Amniotic epithelial cell (primary cell): ENCODE measurements around the gene EFNA2.
A peak's percentile ranks its signal among the peaks of the same experiment; 100 is the strongest.

ENCODE experiments used
- DNase-seq: peaks from one replicate; pipeline ENCODE4 v3.0.0-alpha.2; 2010; ENCODE audit warnings: low read depth

Gene EFNA2

DNA sequence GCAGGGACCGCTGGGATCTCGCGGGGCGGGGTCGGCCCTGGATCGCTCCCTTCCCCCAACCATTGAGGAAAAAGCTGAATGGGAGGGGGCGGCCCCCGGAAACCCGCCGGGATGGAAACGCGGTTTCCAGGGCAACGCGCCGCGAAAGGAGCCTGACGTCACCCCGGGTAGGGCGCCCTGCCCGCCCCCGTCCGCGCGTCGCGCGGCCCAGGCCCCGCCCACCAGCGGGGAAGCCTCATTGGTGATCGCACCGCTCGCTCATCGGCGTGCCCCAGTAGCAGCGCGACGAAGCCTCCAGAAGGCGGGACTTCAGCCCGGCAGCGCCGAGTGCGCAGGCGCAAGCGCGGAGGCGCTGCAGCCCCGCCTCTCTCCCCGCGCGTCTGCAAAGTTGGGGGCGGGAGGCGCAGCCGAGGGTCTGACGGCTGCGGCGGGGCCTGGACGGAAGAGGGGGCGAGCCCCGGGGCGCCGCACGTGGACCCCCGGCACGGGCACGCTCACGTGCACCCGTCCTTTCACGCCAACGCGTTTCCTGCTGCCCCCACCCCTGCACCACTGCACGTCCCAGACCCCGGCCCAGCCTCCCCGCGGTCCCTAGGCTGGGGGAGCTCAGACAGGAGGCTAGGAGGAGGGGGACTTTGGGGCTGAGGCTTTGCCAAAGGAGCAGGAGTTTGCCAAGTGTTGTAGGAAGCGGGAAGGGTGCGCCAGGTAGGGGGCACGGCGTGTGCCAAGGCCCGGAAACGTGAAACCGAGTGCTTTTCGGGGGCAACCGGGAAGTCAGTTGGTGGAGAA, 24.7 kb upstream of the EFNA2 start:
- peak; percentile 92 for DNase-seq

DNA sequence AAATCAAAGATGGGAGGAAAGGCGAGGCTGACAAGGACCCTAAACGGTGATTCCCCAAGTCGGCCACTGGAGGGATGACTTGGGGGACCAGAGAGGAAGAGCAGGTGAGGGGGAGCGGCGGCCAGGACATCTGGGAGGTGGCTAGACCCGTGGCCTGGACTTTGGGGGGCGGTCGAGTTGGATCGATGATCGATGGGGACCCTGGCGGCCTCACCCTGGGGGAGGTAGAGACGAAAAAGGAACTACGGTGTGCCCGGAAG, 24.2 kb upstream of the EFNA2 start:
- DNase-seq, result no peak

DNA sequence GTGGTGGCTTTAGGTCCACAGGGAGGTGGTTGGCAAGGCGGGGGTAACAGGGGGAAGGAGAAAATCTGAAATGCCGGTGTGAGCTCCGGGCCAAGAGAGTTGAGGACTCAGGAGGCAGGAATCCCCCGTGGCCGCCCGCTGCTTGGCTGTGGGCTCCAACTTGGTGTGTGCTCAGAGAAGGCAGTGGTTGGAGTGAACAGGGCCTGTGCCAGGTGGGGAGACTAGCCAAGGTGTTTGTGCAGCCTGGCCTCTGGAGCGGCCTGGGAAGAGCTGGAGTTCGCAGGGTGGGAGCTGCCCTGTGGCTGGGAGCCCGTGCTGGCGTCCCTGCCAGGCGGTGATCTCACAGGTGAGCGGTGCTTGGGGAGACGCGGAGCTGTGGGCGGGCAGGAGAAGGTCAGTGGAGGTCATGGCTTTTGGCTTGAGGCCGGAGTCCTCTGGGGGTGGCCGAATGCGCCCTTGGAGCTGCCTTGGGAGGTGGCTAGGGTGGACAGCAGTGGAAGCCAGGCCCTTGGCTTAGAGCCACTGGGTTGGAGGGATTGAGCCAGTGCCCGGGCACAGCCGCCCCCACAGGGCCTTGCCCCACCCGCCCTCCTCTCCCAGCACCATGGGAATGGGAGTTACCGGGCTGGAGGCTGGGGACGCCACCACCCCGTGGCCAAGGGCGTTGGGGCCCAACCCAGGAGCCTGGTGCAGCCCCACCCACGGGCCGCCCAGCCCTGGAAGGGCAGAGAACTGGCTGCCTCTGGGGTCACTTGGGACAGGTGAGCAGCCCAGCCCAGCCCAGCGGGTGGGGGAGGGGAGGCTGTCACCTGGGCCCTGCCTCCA, 23.7 kb upstream of the EFNA2 start:
- peak; percentile 55 for DNase-seq

DNA sequence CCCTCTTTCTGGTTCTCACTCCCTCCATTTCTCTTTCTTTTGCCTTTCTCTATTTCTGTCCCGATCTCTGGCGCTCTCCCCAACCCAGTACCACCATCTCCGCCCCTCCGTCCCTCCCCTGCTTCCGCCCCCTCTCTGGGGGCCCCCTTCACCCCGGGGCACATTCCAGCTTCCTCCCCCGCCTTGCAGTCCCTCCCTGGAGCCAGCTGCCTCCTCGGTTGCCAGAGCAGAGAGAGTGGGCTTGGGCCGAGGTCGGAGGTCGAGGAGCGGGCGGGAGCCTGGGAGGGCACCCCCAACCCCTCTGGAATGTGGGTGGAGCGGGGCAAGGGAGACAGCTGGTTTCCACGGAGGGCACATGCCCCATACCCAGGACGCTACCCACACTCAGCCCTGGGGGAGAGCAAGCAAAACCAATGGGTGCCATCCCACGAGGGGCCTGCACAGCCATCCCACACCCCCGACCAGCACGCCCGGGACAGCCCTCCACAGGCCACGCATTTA, 23.0 kb upstream of the EFNA2 start:
- DNase-seq, result peak; percentile 50

DNA sequence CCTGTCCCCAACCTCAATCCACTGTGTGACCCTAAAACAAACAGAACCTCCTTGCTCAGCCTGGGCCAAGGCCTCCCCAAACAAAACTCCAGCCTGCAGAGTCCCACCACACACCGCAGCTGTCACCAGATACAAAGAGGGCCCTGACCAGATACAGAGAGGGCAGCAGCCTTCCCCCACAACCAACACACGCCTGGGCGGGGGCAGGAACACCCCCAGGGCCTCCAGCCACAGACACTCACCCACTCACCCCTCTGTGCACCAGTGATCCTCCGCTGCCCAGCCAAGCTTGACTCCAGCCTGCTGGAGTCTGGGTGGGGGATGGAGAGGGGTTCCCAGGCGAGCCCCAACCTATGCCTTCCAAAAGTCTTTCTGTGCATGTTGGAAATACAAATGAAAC, 22.5 kb upstream of the EFNA2 start:
- DNase-seq, result no peak

DNA sequence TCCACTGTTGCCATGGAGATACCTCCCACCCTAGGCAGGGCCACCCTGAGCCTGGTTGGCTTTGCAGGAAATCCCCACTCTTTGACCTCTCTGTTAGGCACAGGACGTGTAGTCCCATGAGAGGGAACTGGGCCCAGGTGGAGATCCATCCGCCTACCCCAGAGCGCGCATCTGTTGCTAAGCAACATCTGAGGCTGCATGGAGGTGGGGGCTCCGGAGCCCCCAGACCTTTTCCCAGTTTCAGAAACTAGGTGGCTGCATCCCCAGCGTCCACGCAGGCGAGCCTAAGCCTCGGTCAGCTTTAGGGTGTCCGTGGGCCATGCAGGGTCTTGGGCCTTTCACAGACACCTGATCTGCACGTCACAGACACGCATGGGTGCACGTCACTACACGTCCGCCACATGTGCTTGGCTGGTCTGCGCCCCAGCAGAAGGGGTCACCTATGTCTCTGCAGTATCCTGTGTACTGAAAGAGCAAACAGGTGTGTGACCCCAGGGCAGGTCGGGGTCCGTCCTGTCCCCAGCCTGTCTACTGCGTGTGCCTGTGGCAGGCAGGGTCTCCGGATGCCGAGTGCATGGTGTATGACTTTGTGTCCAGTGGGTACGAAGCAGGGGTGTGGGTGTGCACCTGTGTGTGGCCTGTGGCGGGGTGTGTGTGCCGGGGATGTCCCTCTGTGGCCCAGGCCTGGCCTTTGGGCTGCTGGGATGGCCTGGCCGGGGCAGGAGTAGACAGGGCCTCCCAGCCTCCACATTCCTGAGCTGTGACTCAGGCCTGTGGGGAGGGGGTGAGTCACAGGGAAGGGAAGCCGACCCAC, 20.7 kb upstream of the EFNA2 start:
- DNase-seq, result peak; percentile 87

DNA sequence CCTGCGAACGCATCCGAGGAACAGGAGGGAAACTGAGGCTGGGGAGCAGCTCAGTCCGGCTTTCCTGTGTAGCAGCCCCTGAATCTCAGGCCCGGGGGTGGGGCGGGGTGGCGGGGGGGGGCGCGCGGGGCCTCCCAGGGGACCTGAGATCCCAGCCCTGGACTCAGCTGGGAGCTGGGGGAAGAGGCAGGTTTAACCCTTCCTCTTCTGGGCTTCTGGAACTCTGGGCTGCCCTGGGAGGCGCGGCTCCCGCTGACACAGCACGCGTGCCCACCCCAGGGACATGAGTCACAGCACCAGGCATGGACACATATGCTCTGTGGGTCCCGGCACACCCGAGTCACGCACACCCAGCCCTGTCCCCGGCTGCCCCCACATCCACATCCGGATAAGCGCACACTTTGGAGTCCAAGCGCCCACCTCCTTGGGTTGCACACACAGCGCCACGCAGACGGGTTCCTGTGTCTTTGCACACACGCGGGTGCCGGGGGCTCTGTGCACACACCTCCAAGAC, 20.0 kb upstream of the EFNA2 start:
- DNase-seq, result no peak

DNA sequence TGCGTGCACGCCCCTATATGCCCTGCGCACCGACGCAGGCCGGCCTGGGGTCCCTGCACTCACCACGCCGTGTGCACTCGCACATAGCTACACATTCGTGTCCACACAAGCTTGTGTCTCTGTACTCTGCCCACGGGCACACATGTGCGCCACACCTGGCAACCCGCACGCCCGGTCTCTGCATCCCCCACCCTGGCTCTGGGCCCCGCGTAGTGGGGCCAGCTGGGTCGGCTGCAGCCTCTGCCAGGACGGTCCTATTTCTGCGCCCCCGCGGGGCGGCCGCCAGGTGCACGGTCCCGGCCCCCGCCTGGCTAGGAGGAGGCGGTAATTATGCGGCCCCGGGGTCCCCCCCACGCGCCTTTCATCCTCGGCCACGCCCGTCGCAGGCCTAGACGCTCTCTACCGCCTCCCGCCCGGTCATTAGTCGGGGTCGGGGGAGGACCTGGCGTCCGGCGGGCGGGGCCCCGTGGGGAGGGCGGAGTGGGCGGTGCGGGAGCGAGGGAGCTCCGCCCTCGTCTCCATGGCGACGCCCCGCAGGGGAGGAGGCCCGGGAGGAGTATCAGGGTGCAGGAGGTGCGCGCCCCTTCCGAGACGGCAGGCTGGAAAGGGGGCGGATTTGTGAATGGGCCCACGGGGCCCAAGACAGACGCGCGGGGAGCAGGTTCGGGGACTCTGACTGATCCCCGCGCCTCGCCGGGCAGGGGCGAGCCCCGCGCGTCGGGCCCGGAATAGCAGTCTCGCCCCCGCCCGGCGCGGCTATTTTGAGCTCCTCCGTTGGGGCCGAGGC, 19.4 kb upstream of the EFNA2 start:
- peak; percentile 74 for DNase-seq

DNA sequence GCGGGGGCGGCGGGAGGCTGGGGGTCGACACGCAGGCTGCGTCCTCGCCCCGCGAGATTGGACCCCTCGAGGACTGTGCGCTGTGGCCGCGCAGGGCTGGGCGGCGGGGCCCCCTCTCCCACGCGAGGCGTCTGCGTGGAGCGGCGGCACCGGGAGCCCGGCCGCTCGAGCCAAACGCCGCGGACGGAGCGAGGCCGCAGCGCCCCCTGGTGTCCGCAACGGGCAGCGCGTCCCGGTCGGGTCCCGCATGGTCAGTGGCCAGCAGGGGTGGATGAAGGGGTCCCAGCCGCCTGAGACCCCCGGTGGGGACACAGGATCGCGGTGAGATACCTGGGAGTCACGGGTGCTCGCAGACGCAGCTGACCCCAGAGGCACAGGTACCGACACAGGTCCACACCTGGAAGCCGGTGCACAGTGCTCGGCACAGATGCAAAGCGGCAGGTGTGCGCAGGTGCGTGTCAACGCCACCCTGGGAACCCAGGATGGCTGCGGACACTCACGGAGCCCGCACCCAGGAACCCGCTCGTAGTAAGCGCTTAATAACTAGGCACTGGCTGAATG, 18.7 kb upstream of the EFNA2 start:
- DNase-seq, result no peak

DNA sequence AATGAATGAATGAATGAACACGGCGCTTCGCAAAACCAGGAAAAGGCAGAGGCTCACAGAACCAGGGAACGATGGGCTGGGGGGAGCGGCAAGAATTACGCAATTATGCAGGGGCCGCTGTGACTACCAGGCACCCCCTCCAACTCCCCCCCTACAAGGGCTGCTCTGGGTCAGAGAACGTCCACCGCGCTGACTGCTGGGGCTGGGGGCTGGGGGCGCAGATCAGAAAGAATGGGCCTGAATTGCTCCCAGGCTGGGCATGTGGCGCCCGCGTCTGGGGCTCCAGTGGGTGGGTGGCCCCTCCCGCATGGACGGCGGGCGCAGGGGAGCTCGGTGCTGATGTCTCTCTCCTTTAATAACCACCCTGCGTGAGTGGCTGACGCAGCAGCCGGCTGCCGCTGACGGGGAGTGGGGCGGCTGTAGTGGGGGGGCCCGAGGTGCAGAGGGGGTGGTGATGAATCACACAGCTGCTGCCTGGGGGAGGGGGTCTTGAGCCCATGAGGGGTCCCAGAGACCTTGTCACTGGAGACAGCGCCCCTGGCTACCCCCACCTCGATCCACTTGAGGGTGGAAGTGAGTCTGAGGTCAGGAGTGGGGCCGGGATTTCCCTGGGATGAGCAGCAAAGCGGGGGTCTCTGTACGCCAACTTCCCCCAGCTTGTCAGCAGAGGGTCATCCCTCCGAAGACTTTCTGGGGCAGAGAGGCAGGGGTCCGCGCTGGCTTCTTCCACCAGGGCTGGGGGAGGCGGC, 18.0 kb upstream of the EFNA2 start:
- no peak for DNase-seq

DNA sequence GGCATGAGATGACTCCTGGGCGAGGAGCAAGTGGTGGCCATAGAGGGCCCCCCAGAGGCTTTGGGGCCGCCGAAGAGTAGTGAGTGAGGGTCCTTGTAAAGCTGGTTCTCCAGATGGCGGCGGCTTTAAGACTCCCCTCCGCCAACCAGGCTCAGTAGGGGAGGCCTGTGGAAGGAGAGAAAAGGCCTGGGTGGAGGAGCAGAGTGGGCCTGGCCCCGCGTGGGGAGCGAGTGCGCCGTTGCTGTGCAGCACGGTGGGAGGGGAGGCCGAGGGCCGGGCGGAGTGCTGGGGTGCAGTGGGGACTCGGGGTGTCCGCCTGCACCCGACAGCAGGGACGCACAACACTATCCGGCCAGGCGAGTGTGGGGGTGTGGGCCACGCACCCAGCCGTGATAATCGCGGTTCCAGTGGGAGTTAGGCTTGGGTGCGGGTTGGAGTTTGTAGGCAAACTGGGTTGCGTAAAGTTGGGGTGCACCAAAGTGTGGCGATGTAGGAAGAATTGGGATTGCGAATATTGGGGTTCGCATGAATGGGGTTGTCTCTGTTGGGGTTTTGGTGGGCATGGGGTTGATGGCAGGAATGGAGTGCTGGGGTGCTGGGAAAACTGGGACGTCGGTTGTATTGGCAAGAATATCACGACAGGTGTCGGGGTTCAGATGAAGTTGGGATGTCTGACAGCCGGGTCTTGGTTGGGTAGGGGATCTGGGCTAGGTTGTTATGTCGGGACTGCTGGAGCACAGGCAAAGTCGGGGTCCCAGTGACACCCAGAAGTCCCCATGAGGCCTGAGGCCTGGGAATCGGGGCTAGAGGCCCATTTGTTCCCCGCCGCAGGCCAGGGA, 17.2 kb upstream of the EFNA2 start:
- DNase-seq, result no peak

DNA sequence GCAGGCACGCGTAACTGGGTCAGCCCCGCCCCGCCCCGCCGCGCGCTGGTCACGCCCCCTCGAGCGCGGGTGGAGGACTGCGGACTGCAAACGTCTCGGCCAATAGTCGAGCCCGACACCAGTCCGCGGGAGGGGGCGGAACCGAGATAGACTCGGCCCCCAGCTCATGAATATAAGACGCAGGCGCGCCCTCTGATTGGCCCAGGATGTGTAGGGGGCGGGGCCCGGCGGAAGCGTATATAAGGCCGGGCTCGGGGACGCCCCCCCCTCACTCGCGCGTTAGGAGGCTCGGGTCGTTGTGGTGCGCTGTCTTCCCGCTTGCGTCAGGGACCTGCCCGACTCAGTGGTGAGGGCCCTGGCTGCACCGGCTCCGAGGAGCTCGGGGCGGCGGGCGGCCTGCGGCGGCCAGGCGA, 16.6 kb upstream of the EFNA2 start, which contains the start of gene CIRBP:
TSS of gene CIRBP (plus strand) at position 268 of the 413 bp plus-strand sequence. CDS start 1,602 bp downstream, outside the sequence.
- peak; percentile 97 for DNase-seq

DNA sequence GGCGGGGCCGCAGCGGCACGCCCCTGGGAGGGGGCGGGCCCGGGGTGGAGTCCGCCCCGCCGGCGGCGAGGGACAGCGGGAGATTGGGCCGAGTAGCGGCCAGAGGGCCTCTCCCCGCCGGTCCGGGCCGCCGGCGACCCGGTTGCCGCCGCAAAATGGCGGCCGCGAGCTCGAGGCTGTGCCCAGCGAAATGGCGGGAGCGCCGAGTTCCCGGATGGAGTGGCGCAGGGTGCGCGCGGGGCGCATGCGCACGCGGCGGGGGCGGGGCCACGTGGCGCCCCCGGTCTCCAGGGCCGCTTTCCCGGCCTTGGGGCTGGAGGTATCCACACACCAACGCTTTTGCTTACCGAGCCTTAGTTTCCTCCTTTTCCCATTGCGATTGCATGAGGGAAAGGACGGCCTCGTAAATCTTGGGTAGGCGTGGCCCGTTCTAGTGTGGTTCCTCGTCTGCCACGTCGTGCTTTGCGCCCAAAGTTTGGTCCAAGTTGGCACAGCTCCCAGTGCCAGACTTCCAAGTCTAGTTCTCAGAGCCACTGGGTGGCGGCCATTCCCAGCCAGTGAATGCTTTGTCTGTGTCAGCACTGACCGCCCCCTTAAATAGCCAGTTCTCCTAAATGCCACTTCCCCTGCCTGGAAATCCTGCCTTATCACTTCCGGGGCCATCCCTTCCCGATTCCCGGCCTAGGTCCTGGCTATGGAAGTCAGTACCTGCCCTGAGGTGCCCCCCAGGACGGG, 16.0 kb upstream of the EFNA2 start:
- DNase-seq, result peak; percentile 73

DNA sequence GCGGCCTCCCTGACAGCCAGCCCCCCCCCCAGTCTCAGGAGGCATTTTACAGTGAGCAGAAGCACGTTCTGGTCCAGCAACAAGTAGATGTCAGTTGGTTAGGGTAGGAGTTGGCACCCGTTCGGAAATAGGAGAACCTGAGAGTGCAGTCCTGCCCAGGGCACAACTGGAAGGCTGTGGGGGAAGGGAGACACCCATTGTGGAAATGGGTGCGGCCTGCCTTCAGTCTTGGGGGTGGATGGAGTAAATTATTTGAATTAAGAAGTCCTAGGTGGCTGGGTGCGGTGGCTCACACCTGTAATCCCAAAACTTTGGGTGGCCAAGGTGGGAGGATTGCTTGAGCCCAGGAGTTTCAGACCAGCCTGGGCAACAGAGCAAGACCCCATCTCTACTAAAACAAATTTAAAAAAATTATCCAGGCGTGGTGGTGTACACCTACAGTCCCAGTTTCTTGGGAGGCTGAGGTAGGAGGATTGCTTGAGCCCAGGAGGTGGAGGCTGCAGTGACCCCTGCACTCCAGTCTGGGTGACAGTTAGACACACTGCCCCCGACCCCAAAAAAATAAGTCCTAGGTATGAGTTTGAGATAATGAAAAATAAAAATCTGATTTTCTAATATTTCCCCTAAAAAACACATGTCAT, 15.3 kb upstream of the EFNA2 start:
- no peak for DNase-seq

DNA sequence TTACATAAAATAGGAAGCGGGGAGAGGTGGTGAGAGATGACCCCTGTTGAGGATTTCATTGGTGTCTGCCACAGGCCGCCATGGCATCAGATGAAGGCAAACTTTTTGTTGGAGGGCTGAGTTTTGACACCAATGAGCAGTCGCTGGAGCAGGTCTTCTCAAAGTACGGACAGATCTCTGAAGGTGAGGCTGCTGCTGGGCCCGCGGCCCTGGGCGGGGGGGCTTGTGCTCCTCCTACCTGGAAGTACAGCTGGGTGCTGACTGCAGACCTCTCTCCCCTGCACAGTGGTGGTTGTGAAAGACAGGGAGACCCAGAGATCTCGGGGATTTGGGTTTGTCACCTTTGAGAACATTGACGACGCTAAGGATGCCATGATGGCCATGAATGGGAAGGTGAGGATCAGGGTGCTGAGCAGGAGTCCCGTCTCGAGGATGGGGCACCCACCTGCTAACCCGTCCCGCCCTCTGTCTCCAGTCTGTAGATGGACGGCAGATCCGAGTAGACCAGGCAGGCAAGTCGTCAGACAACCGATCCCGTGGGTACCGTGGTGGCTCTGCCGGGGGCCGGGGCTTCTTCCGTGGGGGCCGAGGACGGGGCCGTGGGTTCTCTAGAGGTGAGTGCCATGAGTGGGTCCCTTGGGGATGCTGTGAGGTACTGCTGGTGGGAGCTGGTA, 14.7 kb upstream of the EFNA2 start:
- no peak for DNase-seq

DNA sequence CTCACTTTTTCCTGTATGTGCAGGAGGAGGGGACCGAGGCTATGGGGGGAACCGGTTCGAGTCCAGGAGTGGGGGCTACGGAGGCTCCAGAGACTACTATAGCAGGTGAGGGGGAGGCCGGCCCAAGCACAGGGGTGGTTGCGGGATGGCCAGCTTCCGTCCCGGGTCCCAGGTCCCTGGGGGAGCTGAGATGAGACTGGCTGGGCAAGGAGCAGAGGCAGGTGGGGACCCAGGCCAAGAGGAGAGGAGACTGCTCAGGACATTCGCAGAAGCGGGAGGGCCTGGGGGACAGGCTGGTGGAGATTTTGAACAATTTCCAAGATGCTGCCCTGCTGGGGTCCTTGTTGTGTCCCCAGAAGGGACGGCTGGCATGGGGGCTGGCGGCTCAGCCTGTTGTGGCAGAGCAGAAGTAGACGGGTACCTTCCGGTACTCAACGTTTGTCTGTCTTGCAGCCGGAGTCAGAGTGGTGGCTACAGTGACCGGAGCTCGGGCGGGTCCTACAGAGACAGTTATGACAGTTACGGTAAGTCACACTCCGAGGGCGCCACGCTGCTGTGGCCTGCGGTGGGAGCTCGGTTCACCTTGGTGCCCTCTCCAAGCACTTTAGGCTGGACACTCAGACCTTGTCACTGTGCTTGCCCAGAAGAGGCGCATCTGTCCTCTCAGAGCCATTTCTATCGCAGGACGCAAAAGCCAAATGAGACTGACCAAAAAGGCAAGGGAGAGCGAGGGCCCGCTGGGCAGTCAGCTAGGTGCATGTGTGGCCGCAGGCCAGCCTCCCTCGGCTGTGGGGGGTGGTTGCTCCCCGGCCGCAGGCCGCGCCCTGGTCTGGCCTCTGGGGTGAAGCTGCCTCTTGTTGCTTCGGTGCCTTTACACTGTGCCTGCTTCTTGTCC, 13.9 kb upstream of the EFNA2 start:
- DNase-seq, result no peak
